GM18507 (cell line): ENCODE data around the gene FDX1.

Experiments
- DNase-seq: peaks from one replicate; pipeline ENCODE4 v3.0.0; 2011; ENCODE audit warnings: low read depth; ENCODE audit not compliant: insufficient read length; ENCODE audit errors: extremely low spot score
- FAIRE-seq: peaks from 2 replicates; lab custom pipeline; 2011; peaks lifted over from hg19 to GRCh38; lab: Jason Lieb, UNC

The FDX1 gene

DNA sequence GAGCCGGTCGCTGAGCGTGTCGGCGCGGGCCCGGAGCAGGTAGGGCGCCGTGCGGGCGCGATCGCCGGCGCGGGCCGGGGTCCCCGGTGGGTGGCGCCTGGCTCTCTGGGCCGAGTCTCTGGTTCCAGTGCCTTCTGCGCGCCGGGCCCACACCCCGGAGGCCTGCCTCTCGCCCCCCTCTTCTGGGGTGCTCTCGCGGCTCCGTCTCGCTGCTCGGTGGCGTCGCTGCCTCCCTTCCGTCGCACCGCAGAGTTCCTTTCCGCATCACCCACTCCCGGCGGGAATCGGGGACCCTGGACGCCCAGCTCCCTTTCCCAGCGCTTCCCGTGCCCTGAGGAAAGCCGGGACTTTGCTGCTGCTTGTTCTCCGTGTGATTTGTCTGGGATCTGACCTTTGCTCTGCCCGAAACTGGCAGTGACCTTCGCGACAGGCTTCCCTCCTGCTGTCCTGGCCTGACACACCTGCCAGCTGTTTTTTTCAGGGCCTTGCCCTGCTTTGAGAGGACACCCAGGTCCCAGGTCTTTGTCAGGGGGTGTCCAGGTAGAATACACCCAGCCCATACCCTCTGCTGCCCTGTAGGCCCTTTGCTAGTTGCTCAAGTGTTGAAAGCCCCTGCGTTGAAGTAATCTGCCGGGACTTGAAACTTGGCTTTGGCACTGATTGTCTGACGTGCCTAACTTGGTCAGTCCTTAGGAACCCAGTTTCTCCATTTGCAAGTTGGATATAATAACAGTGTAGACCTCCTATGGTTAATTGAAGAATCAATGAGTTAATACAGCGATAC, 711 bp downstream of the FDX1 start:
- FAIRE-seq (peak; percentile 33), DNase-seq (no peak)

GRCh38 chr11:110431051-110431672, 1.4 kb downstream of the FDX1 start:
- peak; percentile 69 for FAIRE-seq
- DNase-seq = no peak

DNA sequence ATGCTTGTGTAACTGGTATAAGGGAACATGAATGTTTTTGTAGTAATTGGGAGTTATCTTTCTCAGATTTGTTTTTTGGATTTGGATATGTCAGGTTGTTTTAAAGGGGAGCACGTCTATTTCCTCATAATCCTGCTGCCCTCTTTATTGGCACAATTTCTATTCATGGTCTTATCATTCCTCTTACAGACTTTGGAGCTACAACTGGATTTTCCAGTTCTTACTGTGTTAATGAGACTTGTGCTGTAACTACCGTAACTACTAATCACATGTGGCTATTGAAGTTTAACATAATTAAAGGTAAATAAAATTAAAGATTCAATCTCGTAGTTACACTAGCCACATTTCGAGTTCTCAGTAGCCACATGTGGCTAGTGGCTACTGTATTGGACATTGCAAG, 1.9 kb downstream of the FDX1 start:
- FAIRE-seq = no peak
- DNase-seq = no peak

DNA sequence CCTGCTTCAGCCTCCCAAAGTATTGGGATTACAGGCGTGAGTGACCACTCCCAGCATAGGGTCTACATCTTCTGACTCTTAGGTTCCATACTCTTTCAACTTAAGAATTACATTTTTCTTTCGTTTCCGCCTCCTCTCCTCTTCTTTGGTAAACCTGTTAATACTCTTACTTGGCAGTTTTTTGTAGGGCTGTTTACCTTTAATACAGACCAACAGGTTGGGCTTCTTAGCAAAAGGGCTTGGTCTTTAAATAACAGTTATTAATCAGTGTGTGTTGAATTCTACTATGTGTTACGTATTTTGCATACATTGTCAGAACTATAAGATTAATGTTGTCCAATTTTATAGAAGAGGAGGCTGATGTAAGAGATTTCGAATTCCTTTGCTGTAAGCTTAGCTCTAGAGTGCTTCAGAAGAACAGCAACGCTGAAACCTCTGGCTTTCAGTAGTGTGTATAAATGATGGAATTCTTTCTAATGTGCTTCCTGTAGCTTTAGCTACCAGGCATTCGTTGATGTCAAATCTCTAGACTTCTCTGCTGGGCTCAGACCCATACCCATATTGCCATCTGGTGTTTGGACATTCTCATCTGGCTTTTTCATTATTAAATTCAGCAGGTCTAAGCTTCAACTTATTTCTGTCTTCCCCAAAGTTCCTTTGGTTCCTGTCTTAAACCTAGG, 3.1 kb downstream of the FDX1 start:
- DNase-seq (no peak), FAIRE-seq (no peak)

DNA sequence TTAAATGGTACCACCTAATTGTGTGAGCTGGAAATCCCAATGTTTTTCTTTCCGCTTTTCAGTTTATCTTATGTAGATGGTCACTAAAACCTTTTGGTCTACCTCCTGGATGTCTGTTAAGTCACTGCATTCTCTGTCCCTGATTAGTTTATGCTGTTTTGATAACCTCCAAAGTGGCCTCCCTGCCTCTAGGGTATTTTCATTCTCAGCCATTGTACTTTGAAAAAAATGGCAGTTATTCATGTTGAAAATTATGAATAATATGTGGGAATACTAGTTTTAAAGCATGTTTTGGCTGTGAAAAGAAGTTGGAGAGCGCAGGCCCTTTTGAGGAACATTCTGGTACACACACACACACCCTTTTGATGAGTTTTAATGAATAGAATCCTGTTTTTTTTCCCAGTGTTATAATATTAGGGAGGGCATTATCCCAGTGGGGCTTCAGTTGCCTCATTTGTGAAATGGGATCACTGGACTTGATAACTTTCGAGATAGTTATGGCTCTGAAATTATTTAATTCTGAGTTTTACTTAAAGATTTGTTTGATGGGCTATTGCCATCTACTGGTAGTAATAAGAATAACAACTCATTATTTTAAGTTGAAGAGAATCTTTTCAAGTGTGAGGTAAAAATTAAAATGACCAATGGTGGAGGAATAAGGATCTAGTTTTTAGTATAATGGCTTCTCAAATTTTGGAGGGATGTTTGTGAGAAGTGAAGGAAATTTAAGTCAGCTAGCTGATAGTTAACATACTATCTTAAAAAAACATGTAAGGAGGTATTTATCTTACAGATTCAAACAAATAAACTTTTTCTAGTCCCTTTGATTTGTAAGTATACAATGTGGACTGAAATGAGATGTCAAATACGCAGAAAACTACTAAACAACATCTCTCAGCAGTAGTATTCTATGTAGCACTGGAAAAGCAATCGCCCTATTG, 3.9 kb downstream of the FDX1 start:
- DNase-seq (no peak), FAIRE-seq (peak; percentile 38)

DNA sequence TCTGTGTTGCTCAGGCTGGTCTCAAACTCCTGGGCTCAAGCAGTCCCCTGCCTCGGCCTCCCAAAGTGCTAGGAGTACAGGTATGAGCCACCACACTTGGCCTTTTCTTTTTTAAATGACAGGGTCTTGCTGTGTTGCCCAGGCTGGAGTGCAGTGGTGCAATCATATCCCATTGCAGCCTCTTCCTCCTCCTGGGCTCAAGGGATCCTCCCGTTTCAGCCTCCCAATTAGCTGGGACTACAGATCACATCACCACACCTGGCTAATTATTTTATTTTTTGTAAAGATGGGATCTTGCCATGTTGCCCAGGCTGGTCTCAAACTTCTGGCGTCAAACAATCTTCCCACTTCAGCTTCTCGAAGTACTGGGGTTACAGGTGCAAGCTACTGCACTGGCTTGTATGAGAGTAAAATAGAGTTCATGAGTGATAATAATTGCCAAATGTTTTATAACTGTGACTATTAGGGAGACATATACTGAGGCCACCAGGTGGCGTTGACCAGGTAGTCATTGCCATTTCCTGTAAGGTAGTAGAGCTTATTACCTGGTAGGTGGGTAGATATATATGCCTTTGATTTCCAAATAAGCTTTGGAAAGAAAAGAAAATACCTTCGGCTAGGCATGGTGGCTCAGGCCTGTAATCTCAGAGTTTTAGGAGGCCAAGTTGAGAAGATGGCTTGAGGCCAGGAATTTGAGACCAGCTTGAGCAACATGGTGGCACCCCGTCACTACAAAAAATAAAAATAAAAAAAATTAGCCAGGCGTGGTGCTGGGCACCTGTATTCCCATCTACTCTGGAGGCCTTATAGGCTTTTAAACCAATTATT, 5.4 kb downstream of the FDX1 start:
- FAIRE-seq (peak; percentile 73), DNase-seq (no peak)

DNA sequence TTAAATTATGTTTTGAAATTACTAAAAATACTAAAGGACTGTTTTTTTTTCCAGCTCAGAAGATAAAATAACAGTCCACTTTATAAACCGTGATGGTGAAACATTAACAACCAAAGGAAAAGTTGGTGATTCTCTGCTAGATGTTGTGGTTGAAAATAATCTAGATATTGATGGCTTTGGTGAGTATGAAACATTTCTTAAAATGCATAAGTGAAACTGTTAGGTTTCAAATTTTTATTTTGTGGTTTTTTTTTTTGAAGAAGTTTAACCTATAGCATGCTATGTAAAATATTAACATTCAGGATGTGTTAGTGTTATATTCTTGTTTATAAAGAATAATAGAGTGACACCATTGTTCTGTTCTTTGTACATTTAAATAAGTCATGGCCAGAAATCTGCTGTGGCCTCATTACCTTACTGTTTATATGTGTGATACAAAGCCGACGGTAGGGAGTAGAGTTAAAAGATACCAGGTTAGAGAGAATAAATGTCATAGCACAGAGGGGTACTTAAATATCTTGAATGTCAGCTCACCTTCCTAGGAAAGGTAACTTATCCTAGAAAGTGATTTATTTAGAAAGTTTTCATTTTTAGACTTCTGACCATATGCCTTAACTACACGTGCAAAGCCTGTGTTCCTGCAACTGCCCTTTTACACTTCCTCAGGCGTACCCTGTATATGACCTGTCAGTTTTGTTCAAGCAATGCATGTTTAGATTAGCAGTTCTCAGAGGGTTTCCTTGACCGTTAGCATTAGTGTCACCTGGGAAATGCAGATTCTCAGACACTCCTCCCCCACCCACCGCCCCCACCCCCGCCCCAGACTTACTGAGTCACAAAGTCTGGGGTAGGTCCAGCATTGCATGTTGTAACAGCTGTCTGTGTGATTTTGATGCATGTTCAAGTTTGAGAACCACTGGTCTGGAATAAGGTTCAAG, 6.3 kb downstream of the FDX1 start:
- FAIRE-seq (peak; percentile 78), DNase-seq (no peak)

DNA sequence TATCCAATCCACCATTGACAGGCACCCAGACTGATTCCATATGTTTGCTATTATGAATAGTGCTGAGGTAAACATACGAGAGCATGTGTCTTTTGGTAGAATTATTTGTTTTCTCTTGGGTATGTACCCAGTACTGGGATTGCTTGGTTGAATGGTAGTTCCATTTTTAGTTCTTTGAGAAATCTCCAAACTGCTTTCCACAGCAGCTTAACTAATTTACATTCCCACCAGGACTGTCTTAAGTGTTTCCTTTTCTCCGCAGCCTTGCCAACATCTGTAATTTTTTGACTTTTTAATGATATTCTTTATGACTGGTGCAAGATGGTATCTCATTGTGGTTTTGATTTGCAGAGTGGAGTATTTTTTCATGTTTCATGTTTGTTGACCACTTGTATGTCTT, 8.3 kb downstream of the FDX1 start:
- DNase-seq = no peak
- FAIRE-seq = no peak

DNA sequence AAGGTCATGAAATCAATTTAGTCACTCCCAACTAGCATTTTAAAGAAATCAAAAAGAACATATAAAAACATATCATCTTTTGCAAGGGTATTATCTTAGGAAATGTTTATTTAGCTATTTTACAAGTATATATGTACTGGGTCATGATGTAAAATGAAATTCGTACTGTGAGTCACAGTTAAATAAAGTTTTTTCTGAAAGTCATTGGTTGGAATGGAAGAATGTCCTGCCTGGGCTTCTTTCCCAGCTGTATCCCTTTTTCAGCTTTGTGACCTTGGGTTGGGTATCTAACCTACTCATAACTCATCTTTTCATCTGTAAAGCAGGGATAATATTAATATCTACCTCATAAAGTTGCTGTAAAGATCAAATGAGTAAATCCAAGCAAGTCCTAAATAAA, 15.7 kb downstream of the FDX1 start:
- FAIRE-seq = no peak
- no peak for DNase-seq

GRCh38 chr11:110446061-110446460, 16.3 kb downstream of the FDX1 start:
- no peak for FAIRE-seq

DNA sequence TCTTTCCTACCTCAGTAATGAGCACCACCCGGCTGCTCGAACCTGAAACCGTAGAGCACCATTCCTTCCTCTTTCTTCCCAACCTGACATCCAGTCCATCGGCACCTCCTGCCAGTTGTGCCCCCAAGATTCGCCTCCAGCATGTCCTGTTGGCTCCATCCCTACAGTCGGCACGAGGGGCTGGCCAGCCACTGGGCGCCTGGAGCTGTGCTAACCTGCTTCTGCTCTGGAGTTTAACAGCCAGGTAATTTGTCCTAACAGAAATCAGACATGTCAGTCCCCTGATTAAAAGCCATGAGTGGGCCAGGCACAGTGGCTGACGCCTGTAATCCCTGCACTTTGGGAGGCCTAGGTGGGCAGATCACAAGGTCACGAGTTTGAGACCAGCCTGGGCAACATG, 16.8 kb downstream of the FDX1 start:
- FAIRE-seq (no peak), DNase-seq (no peak)

More at GRCh38 chr11:110446061-110446460, 16.3 kb downstream of the FDX1 start:
- DNase-seq = no peak

GRCh38 chr11:110447343-110447742, 17.6 kb downstream of the FDX1 start:
- no peak for FAIRE-seq
- no peak for DNase-seq

- DNase-seq = no peak
- peak; percentile 58 for FAIRE-seq
Measured at GRCh38 chr11:110447897-110448745, 18.4 kb downstream of the FDX1 start.

- DNase-seq (no peak), FAIRE-seq (no peak)
Measured at GRCh38 chr11:110450246-110450645, 20.5 kb downstream of the FDX1 start.

DNA sequence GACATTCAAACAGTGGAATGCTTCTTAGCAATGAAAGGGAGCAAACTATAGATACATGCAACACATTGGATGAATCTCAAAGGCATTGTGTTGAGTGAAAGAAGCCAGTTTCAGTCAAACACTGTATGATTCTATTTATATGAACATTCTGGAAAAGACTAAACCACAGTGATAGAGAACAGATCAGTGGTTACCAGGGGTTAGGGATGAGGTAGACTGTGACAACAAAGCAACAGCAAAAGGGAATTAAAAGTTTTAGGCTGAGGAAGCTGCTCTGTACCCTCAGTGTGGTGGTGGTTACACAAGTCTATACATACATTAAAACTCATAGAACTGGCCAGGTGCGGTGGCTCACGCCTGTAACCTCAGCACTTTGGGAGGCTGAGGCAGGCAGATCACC, 23.0 kb downstream of the FDX1 start:
- FAIRE-seq (no peak), DNase-seq (no peak)

DNA sequence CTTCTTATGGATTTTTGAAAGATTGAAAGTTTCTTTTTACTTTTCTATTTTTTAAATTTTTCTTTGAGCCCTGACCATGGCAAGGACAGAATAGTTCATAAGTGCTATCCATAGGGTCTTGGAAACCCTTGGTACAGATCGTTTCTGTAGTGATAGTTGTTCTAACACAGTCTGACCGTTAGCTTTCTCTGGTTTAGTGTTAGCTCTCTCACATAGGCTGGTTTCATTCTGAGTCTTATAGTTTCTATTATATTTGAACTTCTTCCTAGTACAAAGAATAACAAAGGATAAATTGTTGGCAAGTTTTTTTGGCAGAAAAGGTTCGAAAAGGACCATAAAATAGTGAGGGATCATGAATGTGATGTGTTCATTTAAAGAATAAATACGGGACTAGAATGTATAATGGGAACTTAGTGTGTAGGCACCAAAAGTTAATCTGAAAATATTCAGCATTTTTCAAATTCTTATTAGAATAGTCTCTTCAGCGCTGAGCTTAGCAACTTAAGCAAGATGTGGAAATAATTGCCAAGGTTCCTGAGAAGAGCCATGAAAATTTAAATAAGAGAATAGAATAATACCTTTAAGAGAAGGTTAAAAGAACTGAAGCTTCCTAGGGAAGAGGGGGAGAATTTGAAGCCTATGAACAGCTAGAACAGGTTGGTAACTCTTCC, 24.1 kb downstream of the FDX1 start:
- FAIRE-seq = peak; percentile 81
- no peak for DNase-seq
